HL-60 (cell line): ENCODE data around the gene MYO5C.

Source experiments
- DNase-seq, 2 experiments: peaks; one replicate each; pipeline ENCODE4 v3.0.0-alpha.2; 2010 to 2020; ENCODE audit warnings: low read depth in 1 of 2, low spot score in 1 of 2
- H3K27ac ChIP-seq: fragments of 250-450 bp; sonication (Bioruptor Pico); replicated peaks from 2 replicates; pipeline ENCODE4 v1.5.1; 2020; ENCODE audit warnings: mild to moderate bottlenecking, moderate library complexity
- H3K27me3 ChIP-seq: fragments of 250-450 bp; sonication (Bioruptor Pico); 2 replicates; pipeline ENCODE4 v1.5.1; 2021; ENCODE audit warnings: mild to moderate bottlenecking, moderate library complexity; ENCODE audit not compliant: insufficient read depth, poor library complexity, severe bottlenecking
- H3K4me3 ChIP-seq: replicated peaks from 2 replicates; pipeline ENCODE4 v1.5.1; 2011; ENCODE audit warnings: mild to moderate bottlenecking, control low read depth, low read length; ENCODE audit not compliant: insufficient read depth
- GABPA ChIP-seq: IDR thresholded peaks from 2 replicates; pipeline ENCODE4 v1.6.1; 2012; ENCODE audit warnings: low read depth
- POLR2AphosphoS5 ChIP-seq: IDR thresholded peaks from 2 replicates; pipeline ENCODE4 v1.6.1; 2012; ENCODE audit warnings: low read depth
- SPI1 ChIP-seq: IDR thresholded peaks from 2 replicates; pipeline ENCODE4 v1.6.1; 2012; ENCODE audit warnings: low read depth, mild to moderate bottlenecking, borderline replicate concordance
- TF ChIP-seq, protein P1 (sequence below): IDR thresholded peaks from 2 replicates; pipeline ENCODE4 v1.6.1; 2012; ENCODE audit warnings: low read depth; ENCODE audit not compliant: insufficient replicate concordance
- TF ChIP-seq, protein P2 (sequence below): IDR thresholded peaks from one replicate; pipeline ENCODE4 v1.5.1; 2011; ENCODE audit warnings: low read length, control low read depth, inconsistent platforms; ENCODE audit not compliant: insufficient read depth

Gene MYO5C

DNA sequence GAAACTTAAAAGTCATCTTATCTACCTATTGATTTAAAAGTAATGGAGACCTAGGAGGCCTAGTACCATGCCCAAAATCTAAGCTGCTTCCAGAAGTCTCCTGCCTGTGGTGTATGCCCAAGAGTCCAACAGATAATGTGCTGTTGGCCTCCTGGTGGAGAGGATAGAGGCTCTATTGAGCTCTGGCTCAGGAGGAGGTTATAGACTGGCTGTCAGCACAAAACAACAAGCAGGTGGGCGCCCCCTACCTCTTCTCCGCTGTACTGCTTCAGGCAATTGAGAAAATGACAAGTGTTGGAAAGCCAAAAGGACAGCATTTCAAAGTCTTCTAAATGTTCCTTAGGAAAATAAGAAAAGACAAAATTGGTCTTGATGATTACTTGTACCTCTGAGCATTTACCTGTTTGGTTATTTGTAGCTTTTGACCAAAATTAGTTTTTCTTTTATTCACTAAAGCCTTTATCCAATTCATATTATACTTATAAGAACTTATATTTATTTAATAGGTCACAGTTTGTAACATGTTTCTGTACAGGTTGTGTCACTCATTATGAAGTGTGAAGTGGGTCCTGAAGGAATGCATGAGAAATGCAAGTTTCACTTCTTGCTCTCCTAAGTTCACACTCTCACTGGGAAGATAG is 87.2 kb downstream of the MYO5C start:
- TF ChIP-seq SPI1 (no peak), GABPA (no peak), POLR2AphosphoS5 (no peak)
- TF ChIP-seq, protein P1, sequence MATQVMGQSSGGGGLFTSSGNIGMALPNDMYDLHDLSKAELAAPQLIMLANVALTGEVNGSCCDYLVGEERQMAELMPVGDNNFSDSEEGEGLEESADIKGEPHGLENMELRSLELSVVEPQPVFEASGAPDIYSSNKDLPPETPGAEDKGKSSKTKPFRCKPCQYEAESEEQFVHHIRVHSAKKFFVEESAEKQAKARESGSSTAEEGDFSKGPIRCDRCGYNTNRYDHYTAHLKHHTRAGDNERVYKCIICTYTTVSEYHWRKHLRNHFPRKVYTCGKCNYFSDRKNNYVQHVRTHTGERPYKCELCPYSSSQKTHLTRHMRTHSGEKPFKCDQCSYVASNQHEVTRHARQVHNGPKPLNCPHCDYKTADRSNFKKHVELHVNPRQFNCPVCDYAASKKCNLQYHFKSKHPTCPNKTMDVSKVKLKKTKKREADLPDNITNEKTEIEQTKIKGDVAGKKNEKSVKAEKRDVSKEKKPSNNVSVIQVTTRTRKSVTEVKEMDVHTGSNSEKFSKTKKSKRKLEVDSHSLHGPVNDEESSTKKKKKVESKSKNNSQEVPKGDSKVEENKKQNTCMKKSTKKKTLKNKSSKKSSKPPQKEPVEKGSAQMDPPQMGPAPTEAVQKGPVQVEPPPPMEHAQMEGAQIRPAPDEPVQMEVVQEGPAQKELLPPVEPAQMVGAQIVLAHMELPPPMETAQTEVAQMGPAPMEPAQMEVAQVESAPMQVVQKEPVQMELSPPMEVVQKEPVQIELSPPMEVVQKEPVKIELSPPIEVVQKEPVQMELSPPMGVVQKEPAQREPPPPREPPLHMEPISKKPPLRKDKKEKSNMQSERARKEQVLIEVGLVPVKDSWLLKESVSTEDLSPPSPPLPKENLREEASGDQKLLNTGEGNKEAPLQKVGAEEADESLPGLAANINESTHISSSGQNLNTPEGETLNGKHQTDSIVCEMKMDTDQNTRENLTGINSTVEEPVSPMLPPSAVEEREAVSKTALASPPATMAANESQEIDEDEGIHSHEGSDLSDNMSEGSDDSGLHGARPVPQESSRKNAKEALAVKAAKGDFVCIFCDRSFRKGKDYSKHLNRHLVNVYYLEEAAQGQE, result no peak
- TF ChIP-seq, protein P2, sequence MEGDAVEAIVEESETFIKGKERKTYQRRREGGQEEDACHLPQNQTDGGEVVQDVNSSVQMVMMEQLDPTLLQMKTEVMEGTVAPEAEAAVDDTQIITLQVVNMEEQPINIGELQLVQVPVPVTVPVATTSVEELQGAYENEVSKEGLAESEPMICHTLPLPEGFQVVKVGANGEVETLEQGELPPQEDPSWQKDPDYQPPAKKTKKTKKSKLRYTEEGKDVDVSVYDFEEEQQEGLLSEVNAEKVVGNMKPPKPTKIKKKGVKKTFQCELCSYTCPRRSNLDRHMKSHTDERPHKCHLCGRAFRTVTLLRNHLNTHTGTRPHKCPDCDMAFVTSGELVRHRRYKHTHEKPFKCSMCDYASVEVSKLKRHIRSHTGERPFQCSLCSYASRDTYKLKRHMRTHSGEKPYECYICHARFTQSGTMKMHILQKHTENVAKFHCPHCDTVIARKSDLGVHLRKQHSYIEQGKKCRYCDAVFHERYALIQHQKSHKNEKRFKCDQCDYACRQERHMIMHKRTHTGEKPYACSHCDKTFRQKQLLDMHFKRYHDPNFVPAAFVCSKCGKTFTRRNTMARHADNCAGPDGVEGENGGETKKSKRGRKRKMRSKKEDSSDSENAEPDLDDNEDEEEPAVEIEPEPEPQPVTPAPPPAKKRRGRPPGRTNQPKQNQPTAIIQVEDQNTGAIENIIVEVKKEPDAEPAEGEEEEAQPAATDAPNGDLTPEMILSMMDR, result peak; percentile 70
- no peak overlapping the region for H3K4me3 ChIP-seq
- H3K27me3 ChIP-seq, result no peaks in the 10 kb centered on the region
- DNase-seq, result peak; percentile 34 to 80
- no peak overlapping the region for H3K27ac ChIP-seq

DNA sequence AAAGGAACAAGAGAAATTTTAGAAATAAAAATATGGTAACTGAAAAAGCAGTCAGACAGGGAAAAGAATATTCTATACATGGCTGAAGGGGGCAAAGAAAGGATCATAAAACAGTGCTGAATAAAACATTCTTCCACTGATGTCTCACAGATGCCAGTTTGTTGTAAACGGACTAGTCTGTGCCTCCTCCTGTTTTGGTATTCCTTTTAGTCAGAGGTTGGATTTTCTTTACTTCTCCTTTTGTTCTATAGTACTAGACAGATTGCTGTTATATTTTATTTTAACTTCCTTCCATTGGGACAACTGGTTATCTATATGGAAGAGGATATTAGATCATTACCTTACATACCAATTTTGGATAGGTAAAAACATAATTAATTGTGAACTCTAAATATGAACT is 88.4 kb downstream of the MYO5C start:
- Histone ChIP-seq H3K27me3 (no peaks in the 10 kb centered on the region), H3K27ac (no peak overlapping the region), H3K4me3 (no peak overlapping the region)
- TF ChIP-seq GABPA, result no peak
- TF ChIP-seq, protein P2, result no peak
- no peak for TF ChIP-seq POLR2AphosphoS5
- no peak for TF ChIP-seq SPI1
- TF ChIP-seq, protein P1, result no peak
- no peak for DNase-seq

DNA sequence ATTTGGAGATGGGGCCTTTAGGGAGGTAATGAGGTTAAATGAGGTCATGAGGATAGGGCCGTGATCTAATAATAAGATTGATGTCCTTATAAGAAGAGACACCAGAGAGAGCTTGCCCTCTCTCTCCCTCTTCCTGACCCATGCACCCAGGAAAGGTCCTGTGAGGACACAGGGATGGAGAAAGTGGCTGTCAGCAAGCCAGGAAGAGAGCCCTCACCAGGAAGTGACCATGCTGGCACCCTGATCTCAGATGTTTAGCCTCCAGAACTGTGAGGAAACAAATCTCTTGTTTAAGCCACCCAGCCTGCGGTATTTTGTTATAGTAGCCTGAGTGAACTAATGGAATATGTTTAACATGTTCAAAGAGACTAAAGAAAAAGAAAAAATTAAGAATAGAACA is 89.2 kb downstream of the MYO5C start:
- Histone ChIP-seq H3K4me3 (no peak overlapping the region), H3K27me3 (no peaks in the 10 kb centered on the region), H3K27ac (no peak overlapping the region)
- TF ChIP-seq POLR2AphosphoS5 (no peak), SPI1 (no peak), GABPA (no peak)
- TF ChIP-seq, protein P1, result no peak
- TF ChIP-seq, protein P2, result no peak
- no peak for DNase-seq
